ENCODE data around the gene FAM81A. TPM values are rescaled to one million over a fixed set of nuclear protein-coding genes. Genes with fewer than 3 reads are reported as not detected.

The FAM81A gene
- total RNA-seq, 1 donor from 2014 or later = 1.3 TPM

DNA sequence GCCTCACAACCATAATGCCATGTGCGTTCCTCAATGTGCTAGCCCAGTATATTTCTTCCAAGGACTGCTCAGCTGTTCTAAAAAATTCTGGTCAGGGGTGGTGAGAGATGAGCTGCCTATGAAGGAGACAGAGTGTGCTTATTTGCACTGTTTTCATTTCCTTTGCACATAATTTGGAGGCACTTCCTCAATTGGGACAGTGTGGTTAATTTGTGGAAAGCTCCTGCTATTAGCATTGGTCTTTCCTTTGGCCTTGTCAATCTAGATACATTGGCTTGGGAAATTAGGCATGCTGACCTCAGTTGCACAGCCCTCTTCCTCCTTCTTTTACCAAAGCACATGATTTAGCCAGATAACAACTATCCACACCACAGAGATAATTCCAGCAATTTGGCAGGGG, 9.4 kb downstream of the FAM81A start:
- no peak overlapping the region for H3K4me3 ChIP-seq
- no peaks in the 10 kb centered on the region for H3K36me3 ChIP-seq
- no peak for TF ChIP-seq CTCF (IDR thresholded peaks at IDR 0.05)
- DNase-seq (no peak), ATAC-seq (peak; percentile 50)
- no peaks in the 10 kb centered on the region for H3K4me1 ChIP-seq
- no peaks in the 10 kb centered on the region for H3K27me3 ChIP-seq
- intact Hi-C loops (cut with DNase I) = no loop called here
- no peaks in the 10 kb centered on the region for H3K9me3 ChIP-seq
- H3K27ac ChIP-seq = no peak overlapping the region

- no peak for DNase-seq
- H3K27me3 ChIP-seq = no peaks in the 10 kb centered on the region
- no peaks in the 10 kb centered on the region for H3K9me3 ChIP-seq
- H3K4me1 ChIP-seq = no peaks in the 10 kb centered on the region
- no peak for TF ChIP-seq CTCF (IDR thresholded peaks at IDR 0.05)
- no peak overlapping the region for H3K4me3 ChIP-seq
- intact Hi-C loops (cut with DNase I) = no loop called here
- no peak for ATAC-seq
- H3K27ac ChIP-seq = no peak overlapping the region
- no peaks in the 10 kb centered on the region for H3K36me3 ChIP-seq
Measured at GRCh38 chr15:59448871-59449270, 10.9 kb downstream of the FAM81A start.

DNA sequence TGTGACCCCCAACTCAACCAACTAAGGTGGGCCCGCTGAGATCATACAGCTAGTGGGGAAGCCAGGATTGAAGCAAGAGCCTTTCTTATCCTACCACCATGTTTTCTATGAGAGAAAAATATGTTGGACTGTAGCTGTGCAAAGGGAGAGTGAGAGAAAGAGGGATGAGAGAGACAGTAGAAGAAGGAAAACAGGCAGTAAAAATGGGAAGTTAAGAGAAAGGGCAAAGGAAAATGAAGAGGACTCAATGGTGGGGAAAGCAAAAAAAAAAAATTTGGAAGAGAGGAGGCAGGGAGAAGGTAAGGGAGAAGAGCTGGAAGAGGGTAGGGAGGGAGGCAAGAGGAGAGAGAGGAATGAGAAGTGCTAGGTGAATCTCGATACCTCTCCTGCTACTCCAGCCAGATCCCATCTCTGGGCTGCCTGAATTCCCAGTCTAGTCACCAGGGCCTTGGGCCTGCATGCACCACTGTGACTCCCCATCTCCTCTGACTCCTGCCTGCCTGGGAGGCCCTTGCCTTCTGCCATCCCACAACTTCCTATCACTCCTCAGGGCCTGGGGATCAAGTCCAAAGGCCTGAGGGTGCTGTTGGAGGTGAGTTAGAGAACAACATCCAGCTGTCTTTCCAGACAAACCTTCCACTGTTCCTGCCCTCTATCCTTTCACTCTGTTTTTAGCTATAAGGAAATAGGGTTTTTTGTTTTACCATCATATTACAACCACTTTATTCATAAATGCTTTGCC, 15.7 kb downstream of the FAM81A start:
- no peaks in the 10 kb centered on the region for H3K9me3 ChIP-seq
- intact Hi-C loops (cut with DNase I) = no loop called here
- no peak overlapping the region for H3K4me3 ChIP-seq
- DNase-seq (no peak), ATAC-seq (no peak)
- no peaks in the 10 kb centered on the region for H3K36me3 ChIP-seq
- H3K4me1 ChIP-seq = no peaks in the 10 kb centered on the region
- TF ChIP-seq CTCF (IDR thresholded peaks at IDR 0.05) = no peak
- no peaks in the 10 kb centered on the region for H3K27me3 ChIP-seq
- H3K27ac ChIP-seq = no peak overlapping the region

GRCh38 chr15:59456114-59456513, 18.1 kb downstream of the FAM81A start:
- ATAC-seq = peak; percentile 90
- DNase-seq = peak; percentile 71
- Histone ChIP-seq H3K27ac (no peak overlapping the region), H3K36me3 (no peaks in the 10 kb centered on the region), H3K4me3 (no peak overlapping the region), H3K4me1 (no peaks in the 10 kb centered on the region), H3K9me3 (no peaks in the 10 kb centered on the region), H3K27me3 (no peaks in the 10 kb centered on the region)
- no peak for TF ChIP-seq CTCF (IDR thresholded peaks at IDR 0.05)
- intact Hi-C loops (cut with DNase I) = no loop called here

DNA sequence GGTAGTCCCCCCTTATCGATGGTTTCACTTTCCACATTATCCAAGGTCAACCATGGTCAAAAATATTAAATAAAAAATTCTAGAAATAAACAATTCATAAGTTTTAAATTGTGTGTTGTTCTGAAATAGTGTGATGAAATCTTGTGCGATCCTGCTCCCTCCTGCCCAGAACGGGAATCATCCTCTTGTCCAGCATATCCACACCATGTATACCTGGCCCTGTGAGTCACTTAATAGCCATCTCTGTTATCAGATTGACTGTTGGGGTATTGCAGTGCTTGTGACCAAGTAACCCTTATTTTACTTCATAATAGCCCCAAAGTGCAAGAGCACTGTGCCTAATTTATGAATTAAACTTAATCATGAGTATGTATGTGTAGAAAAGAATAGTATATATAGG, 19.1 kb downstream of the FAM81A start:
- ATAC-seq = no peak
- no peaks in the 10 kb centered on the region for H3K9me3 ChIP-seq
- no peak for DNase-seq
- H3K4me1 ChIP-seq = no peaks in the 10 kb centered on the region
- no peak for TF ChIP-seq CTCF (IDR thresholded peaks at IDR 0.05)
- no peaks in the 10 kb centered on the region for H3K36me3 ChIP-seq
- no peak overlapping the region for H3K4me3 ChIP-seq
- H3K27ac ChIP-seq = no peak overlapping the region
- intact Hi-C loops (cut with DNase I) = no loop called here
- no peaks in the 10 kb centered on the region for H3K27me3 ChIP-seq

DNA sequence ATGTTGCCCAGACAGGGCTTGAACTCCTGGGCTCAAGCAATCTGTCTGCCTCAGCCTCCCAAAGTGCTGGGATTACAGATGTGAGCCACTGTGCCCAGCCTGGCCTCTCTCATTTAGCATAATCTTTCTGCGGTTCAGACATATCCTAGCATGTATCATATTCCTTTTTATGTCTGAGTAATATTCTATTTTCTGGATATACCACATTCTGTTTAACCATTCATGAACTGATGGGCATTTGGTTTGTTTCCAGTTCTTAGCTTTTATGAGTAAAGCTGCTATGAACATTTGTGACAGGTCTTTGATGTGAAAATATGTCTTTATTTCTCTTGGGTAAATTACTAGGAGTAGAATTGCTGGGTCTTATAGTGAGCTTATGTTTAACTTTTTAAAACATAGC, 23.5 kb downstream of the FAM81A start:
- Histone ChIP-seq H3K27me3 (no peaks in the 10 kb centered on the region), H3K4me3 (no peak overlapping the region), H3K27ac (no peak overlapping the region), H3K4me1 (no peaks in the 10 kb centered on the region), H3K9me3 (no peaks in the 10 kb centered on the region), H3K36me3 (no peaks in the 10 kb centered on the region)
- ATAC-seq = no peak
- no peak for DNase-seq
- intact Hi-C loops (cut with DNase I) = no loop called here
- no peak for TF ChIP-seq CTCF (IDR thresholded peaks at IDR 0.05)
